Endothelial cell of umbilical vein (primary cell): ENCODE results near the gene PLEKHA7. TPM values are rescaled to one million over a fixed set of nuclear protein-coding genes. Genes with fewer than 3 reads are reported as not detected.

Experiments used
- BruUV-seq: library from RNA; stranded (reverse); fragments of 400-500 nt; replicated peaks from 2 replicates; lab custom pipeline; 2021; lab: Mats Ljungman, UMichigan
- CTCF ChIA-PET: fragments of 300-600, 350-600 bp; sonication (Branson Sonifier 250); formaldehyde crosslinking; loops from one replicate; lab custom pipeline; 2021; ENCODE audit warnings: antibody characterized with exemption, inconsistent platforms; lab: Charles Lee
- POLR2A ChIA-PET: fragments of 300-600, 350-600 bp; sonication (Branson Sonifier 250); formaldehyde crosslinking; loops from one replicate; lab custom pipeline; 2021; ENCODE audit warnings: antibody characterized with exemption, inconsistent platforms; lab: Charles Lee
- DNase-seq: peaks from one replicate; pipeline ENCODE4 v3.0.0-alpha.2; 2011; ENCODE audit warnings: low read depth, low spot score
- FAIRE-seq: peaks from 2 replicates; lab custom pipeline; 2011; peaks lifted over from hg19 to GRCh38; lab: Jason Lieb, UNC
- H2AFZ ChIP-seq: 2 replicates; pipeline ENCODE4 v1.6.0; 2012; ENCODE audit warnings: low read depth, low read length, control low read depth, inconsistent platforms
- H3K27ac ChIP-seq: 2 replicates; pipeline ENCODE4 v1.5.1; 2011; ENCODE audit warnings: low read depth, mild to moderate bottlenecking, control low read depth, low read length, moderate library complexity; ENCODE audit not compliant: insufficient read depth
- H3K27me3 ChIP-seq, 2 experiments: 2 replicates each; pipeline versions ENCODE4 v1.6.0 to v1.6.1; 2011; ENCODE audit warnings: low read length in 2 of 2, mixed read lengths in 1 of 2; ENCODE audit not compliant: control insufficient read depth in 2 of 2, insufficient read depth in 2 of 2
- H3K36me3 ChIP-seq, 2 experiments: 2 replicates in 1 of 2; 3 replicates in 1 of 2; pipeline ENCODE4 v1.5.1; 2011; ENCODE audit warnings: low read length in 2 of 2, mild to moderate bottlenecking in 1 of 2, moderate library complexity in 1 of 2; ENCODE audit not compliant: control insufficient read depth in 2 of 2, insufficient read depth in 2 of 2; ENCODE audit errors: extremely low read depth in 1 of 2
- H3K4me1 ChIP-seq: 3 replicates; pipeline ENCODE4 v1.5.1; 2011; ENCODE audit warnings: mild to moderate bottlenecking, low read length; ENCODE audit not compliant: control insufficient read depth, insufficient read depth; ENCODE audit errors: extremely low read depth
- H3K4me2 ChIP-seq: 2 replicates; pipeline ENCODE4 v1.6.1; 2011; ENCODE audit warnings: low read length, control low read depth, mixed read lengths; ENCODE audit not compliant: insufficient read depth
- H3K4me3 ChIP-seq, 3 experiments: fragments of 200-600 bp in 1 of 3; sonication (generic), shearing (Covaris generic) in 1 of 3; replicated peaks in 1 of 3; 2 replicates each; pipeline ENCODE4 v1.5.1; 2011 to 2016; ENCODE audit warnings: control low read depth in 3 of 3, low read length in 3 of 3, mild to moderate bottlenecking in 2 of 3, inconsistent platforms in 1 of 3, low read depth in 1 of 3, moderate library complexity in 1 of 3; ENCODE audit not compliant: insufficient read depth in 1 of 3
- H3K79me2 ChIP-seq: 2 replicates; pipeline ENCODE4 v1.6.0; 2012; ENCODE audit warnings: low read length, inconsistent platforms; ENCODE audit not compliant: control insufficient read depth, insufficient read depth
- H3K9ac ChIP-seq: replicated peaks from 2 replicates; pipeline ENCODE3; 2011; ENCODE audit warnings: low read length, control low read depth; ENCODE audit not compliant: insufficient read depth; ENCODE audit errors: extremely low read depth
- H3K9me1 ChIP-seq: replicated peaks from 3 replicates; pipeline ENCODE4 v1.6.0; 2011; ENCODE audit warnings: mild to moderate bottlenecking, low read length; ENCODE audit not compliant: control insufficient read depth, insufficient read depth; ENCODE audit errors: extremely low read depth
- H3K9me3 ChIP-seq: replicated peaks from 2 replicates; pipeline ENCODE4 v1.5.1; 2012; ENCODE audit warnings: low read length, inconsistent platforms; ENCODE audit not compliant: control insufficient read depth, insufficient read depth
- H4K20me1 ChIP-seq: replicated peaks from 2 replicates; pipeline ENCODE3; 2011; ENCODE audit warnings: mild to moderate bottlenecking, low read length; ENCODE audit not compliant: control insufficient read depth, insufficient read depth; ENCODE audit errors: extremely low read depth
- EZH2 ChIP-seq: IDR thresholded peaks from 2 replicates; pipeline ENCODE4 v1.6.1; 2012; ENCODE audit warnings: borderline replicate concordance, low read depth, mild to moderate bottlenecking, moderate library complexity, low read length, inconsistent platforms; ENCODE audit not compliant: severe bottlenecking
- FOS ChIP-seq: IDR thresholded peaks from 2 replicates; pipeline ENCODE4 v1.6.1; 2011; ENCODE audit warnings: mild to moderate bottlenecking, low read length, moderate library complexity, borderline replicate concordance; ENCODE audit not compliant: insufficient read depth
- GATA2 ChIP-seq: IDR thresholded peaks from 2 replicates; pipeline ENCODE4 v1.7.0; 2011; ENCODE audit warnings: low read depth, mild to moderate bottlenecking, moderate library complexity, mixed read lengths, low read length; ENCODE audit not compliant: insufficient read length, insufficient read depth
- JUN ChIP-seq: IDR thresholded peaks from 2 replicates; pipeline ENCODE4 v1.6.1; 2011; ENCODE audit warnings: borderline replicate concordance, low read depth; ENCODE audit not compliant: insufficient read length, insufficient read depth
- MYC ChIP-seq: IDR thresholded peaks from one replicate; pipeline ENCODE4 v1.6.1; 2011; ENCODE audit warnings: mild to moderate bottlenecking, low read depth, low read length
- POLR2A ChIP-seq: IDR thresholded peaks from 2 replicates; pipeline ENCODE4 v1.6.1; 2012; ENCODE audit warnings: low read depth, mild to moderate bottlenecking, control low read depth, low read length
- POLR2AphosphoS5 ChIP-seq: IDR thresholded peaks from 2 replicates; pipeline ENCODE4 v1.6.1; 2012; ENCODE audit warnings: low read depth, mild to moderate bottlenecking, control low read depth, low read length, moderate library complexity; ENCODE audit not compliant: insufficient read depth
- dilution Hi-C: fragments of 300-500 bp; cut with MboI; formaldehyde crosslinking; loops from one replicate; pipeline ENCODE4 v1.15.0; 2019; ENCODE audit warnings: low sequenced_read_pairs; ENCODE audit not compliant: extremely low pct_ligation_motif_present
- intact Hi-C: fragments of 100-400 bp; cut with micrococcal nuclease; formaldehyde crosslinking; loops from one replicate; pipeline ENCODE4 v1.10.0; 2022
- polyA plus RNA-seq, 4 experiments: library from polyadenylated mRNA; depleted of rRNA in 3 of 4; stranded (reverse) in 3 of 4; unstranded in 1 of 4; fragments of >200 nt; gene quantifications; 2 replicates each; pipeline versions ENCODE4 v1.2.1 to v1.2.3, GENCODE V29; 2011 to 2012; ENCODE audit warnings: missing spikeins in 1 of 4
- total RNA-seq: library from RNA; stranded (reverse); gene quantifications from 2 replicates; pipeline ENCODE4 v1.2.3, GENCODE V29; 2021
- TF ChIP-seq, protein P1 (sequence below): IDR thresholded peaks from 2 replicates; pipeline ENCODE4 v1.6.1; 2011; ENCODE audit not compliant: insufficient read depth, insufficient read length
- TF ChIP-seq, protein P2 (sequence below), 2 donors: IDR thresholded peaks; 1 replicate in 1 of 2; 2 replicates in 1 of 2; pipeline ENCODE4 v1.5.1; 2011; ENCODE audit warnings: low read length in 2 of 2, mild to moderate bottlenecking in 2 of 2, moderate library complexity in 2 of 2, control low read depth in 1 of 2, inconsistent platforms in 1 of 2, low read depth in 1 of 2; ENCODE audit not compliant: insufficient read depth in 1 of 2; ENCODE audit errors: extremely low read depth in 1 of 2

Gene PLEKHA7
- total and polyA plus RNA-seq, 2 donors (not counting 3 experiments of a cell fraction or from before 2014, with no cell fraction given) = 1.7 to 3.8 TPM

DNA sequence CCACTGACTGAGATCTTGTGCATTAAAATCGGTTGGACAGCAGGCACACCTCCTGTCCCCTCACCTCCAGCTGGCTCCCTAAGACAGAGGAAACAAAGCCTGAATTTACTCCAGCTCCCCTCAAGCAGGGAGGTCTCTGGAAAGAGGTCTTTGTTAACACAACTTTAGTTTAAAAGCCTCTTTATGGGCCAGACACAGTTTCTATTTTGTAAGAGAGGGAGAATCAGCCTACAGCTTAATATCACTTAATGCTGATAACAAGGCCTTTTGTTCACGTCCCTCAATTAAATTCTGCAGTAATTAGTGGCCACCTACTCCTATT, 36.3 kb downstream of the PLEKHA7 start:
- H3K27ac ChIP-seq = no peak overlapping the region
- intact Hi-C loops = no loop called here
- H3K9me3 ChIP-seq = no peaks in the 10 kb centered on the region
- BruUV-seq = no TSS peak
- TF ChIP-seq POLR2AphosphoS5 (no peak), POLR2A (no peak), MYC (no peak), FOS (no peak), EZH2 (no peak), GATA2 (no peak), JUN (no peak)
- TF ChIP-seq, protein P1, sequence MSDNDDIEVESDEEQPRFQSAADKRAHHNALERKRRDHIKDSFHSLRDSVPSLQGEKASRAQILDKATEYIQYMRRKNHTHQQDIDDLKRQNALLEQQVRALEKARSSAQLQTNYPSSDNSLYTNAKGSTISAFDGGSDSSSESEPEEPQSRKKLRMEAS = no peak
- TF ChIP-seq, protein P2, sequence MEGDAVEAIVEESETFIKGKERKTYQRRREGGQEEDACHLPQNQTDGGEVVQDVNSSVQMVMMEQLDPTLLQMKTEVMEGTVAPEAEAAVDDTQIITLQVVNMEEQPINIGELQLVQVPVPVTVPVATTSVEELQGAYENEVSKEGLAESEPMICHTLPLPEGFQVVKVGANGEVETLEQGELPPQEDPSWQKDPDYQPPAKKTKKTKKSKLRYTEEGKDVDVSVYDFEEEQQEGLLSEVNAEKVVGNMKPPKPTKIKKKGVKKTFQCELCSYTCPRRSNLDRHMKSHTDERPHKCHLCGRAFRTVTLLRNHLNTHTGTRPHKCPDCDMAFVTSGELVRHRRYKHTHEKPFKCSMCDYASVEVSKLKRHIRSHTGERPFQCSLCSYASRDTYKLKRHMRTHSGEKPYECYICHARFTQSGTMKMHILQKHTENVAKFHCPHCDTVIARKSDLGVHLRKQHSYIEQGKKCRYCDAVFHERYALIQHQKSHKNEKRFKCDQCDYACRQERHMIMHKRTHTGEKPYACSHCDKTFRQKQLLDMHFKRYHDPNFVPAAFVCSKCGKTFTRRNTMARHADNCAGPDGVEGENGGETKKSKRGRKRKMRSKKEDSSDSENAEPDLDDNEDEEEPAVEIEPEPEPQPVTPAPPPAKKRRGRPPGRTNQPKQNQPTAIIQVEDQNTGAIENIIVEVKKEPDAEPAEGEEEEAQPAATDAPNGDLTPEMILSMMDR (IDR thresholded peaks at IDR 0.05; ENCODE audit: extremely low read depth in 1 of 2, insufficient read depth in 1 of 2, low read depth in 1 of 2, low read length in 2 of 2) = no peak
- no peak overlapping the region for H2AFZ ChIP-seq
- dilution Hi-C loops = no loop called here
- H3K36me3 ChIP-seq = no peaks in the 10 kb centered on the region
- H3K9me1 ChIP-seq = no peaks in the 10 kb centered on the region
- H3K79me2 ChIP-seq = no peaks in the 10 kb centered on the region
- FAIRE-seq = no peak
- H3K4me2 ChIP-seq = no peak overlapping the region
- H3K4me1 ChIP-seq = no peaks in the 10 kb centered on the region
- no peaks in the 10 kb centered on the region for H4K20me1 ChIP-seq
- ChIA-PET CTCF (no interaction called here), POLR2A (no interaction called here)
- H3K27me3 ChIP-seq = no peaks in the 10 kb centered on the region
- H3K4me3 ChIP-seq = no peak overlapping the region
- H3K9ac ChIP-seq = no peak overlapping the region
- DNase-seq = no peak
